Fibroblast of lung (primary cell): ENCODE measurements around the gene JOSD2. TPM values are rescaled to one million over a fixed set of nuclear protein-coding genes. Genes with fewer than 3 reads are reported as not detected.

Experiments used
- DNase-seq, 2 donors: peaks; one replicate each; pipeline versions ENCODE4 v3.0.0 to v3.0.0-alpha.2; 2010; ENCODE audit warnings: low read depth in 2 of 2
- H2AFZ ChIP-seq: 2 replicates; pipeline ENCODE4 v1.5.1; 2012; ENCODE audit warnings: low read length, control low read depth, inconsistent platforms
- H3K27ac ChIP-seq: 2 replicates; pipeline ENCODE4 v1.5.1; 2011; ENCODE audit warnings: low read length, control low read depth; ENCODE audit not compliant: insufficient read depth
- H3K27me3 ChIP-seq: 2 replicates; pipeline ENCODE4 v1.5.1; 2011; ENCODE audit warnings: mild to moderate bottlenecking, low read length; ENCODE audit not compliant: control insufficient read depth, insufficient read depth
- H3K36me3 ChIP-seq: 2 replicates; pipeline ENCODE4 v1.5.1; 2011; ENCODE audit warnings: low read length; ENCODE audit not compliant: control insufficient read depth, insufficient read depth
- H3K4me1 ChIP-seq: 2 replicates; pipeline ENCODE4 v1.5.1; 2011; ENCODE audit warnings: low read length; ENCODE audit not compliant: control insufficient read depth, insufficient read depth; ENCODE audit errors: extremely low read depth
- H3K4me2 ChIP-seq: 2 replicates; pipeline ENCODE4 v1.5.1; 2011; ENCODE audit warnings: low read length, control low read depth; ENCODE audit not compliant: insufficient read depth; ENCODE audit errors: extremely low read depth
- H3K4me3 ChIP-seq, 4 experiments: fragments of 200-600 bp in 1 of 4; sonication (generic) in 1 of 4; replicated peaks in 1 of 4; 2 replicates each; pipeline ENCODE4 v1.5.1; 2011 to 2016; ENCODE audit warnings: low read length in 4 of 4, low read depth in 3 of 4, mild to moderate bottlenecking in 3 of 4, control low read depth in 2 of 4, inconsistent platforms in 1 of 4, mixed read lengths in 1 of 4; ENCODE audit not compliant: insufficient read depth in 1 of 4; ENCODE audit errors: control extremely low read depth in 1 of 4
- H3K79me2 ChIP-seq: 2 replicates; pipeline ENCODE4 v1.5.1; 2012; ENCODE audit warnings: mild to moderate bottlenecking, low read length, inconsistent platforms; ENCODE audit not compliant: control insufficient read depth, insufficient read depth
- H3K9ac ChIP-seq: 2 replicates; pipeline ENCODE4 v1.5.1; 2011; ENCODE audit warnings: mild to moderate bottlenecking, low read length, control low read depth; ENCODE audit not compliant: insufficient read depth
- H3K9me3 ChIP-seq: 2 replicates; pipeline ENCODE4 v1.5.1; 2012; ENCODE audit warnings: low read depth, low read length; ENCODE audit not compliant: control insufficient read depth, insufficient read depth
- H4K20me1 ChIP-seq: 2 replicates; pipeline ENCODE4 v1.5.1; 2011; ENCODE audit warnings: low read length; ENCODE audit not compliant: control insufficient read depth, insufficient read depth; ENCODE audit errors: extremely low read depth
- CTCF ChIP-seq, 2 donors: IDR thresholded peaks in 1 of 2; conservative IDR thresholded peaks in 1 of 2; 1 replicate in 1 of 2; 2 replicates in 1 of 2; pipeline ENCODE4 v1.5.1; 2011 to 2012; ENCODE audit warnings: low read length in 2 of 2, control low read depth in 1 of 2, inconsistent platforms in 1 of 2, low read depth in 1 of 2, mild to moderate bottlenecking in 1 of 2
- EZH2 ChIP-seq: IDR thresholded peaks from 2 replicates; pipeline ENCODE4 v1.5.1; 2012; ENCODE audit warnings: low read length, control low read depth, mild to moderate bottlenecking; ENCODE audit errors: missing control alignments
- polyA plus RNA-seq, 2 donors: library from polyadenylated mRNA; depleted of rRNA in 1 of 2; stranded (reverse) in 1 of 2; unstranded in 1 of 2; fragments of >200 nt; gene quantifications; 2 replicates each; pipeline ENCODE4 v1.2.1, GENCODE V29; 2011 to 2012; ENCODE audit warnings: missing spikeins in 1 of 2
- total RNA-seq: library from RNA; depleted of rRNA; stranded (reverse); fragments of >200 nt; gene quantifications from 2 replicates; pipeline ENCODE4 v1.2.1, GENCODE V29; 2014

JOSD2 gene
- total and polyA plus RNA-seq, 2 donors (not counting 1 experiment from before 2014, with no cell fraction given), result 17.3 to 48.6 TPM

GRCh38 chr19:50551034-50551714, 40.2 kb upstream of the JOSD2 start:
- H3K4me2 ChIP-seq, result no peak overlapping the region
- no peak overlapping the region for H2AFZ ChIP-seq
- H3K4me3 ChIP-seq, result no peak overlapping the region
- H3K27ac ChIP-seq, result no peak overlapping the region
- no peak overlapping the region for H3K9ac ChIP-seq
- H3K79me2 ChIP-seq, result no peaks in the 10 kb centered on the region
- H3K9me3 ChIP-seq, result no peaks in the 10 kb centered on the region
- no peak for DNase-seq
- no peaks in the 10 kb centered on the region for H4K20me1 ChIP-seq
- H3K27me3 ChIP-seq, result no peaks in the 10 kb centered on the region
- H3K36me3 ChIP-seq, result no peaks in the 10 kb centered on the region
- H3K4me1 ChIP-seq, result no peaks in the 10 kb centered on the region
- TF ChIP-seq CTCF (conservative IDR thresholded peaks at IDR 0.05 in 1 of 2, IDR thresholded peaks at IDR 0.05 in 1 of 2; ENCODE audit: low read depth in 1 of 2, low read length in 2 of 2) (no peak), EZH2 (no peak)

GRCh38 chr19:50550594-50550966, 39.6 kb upstream of the JOSD2 start:
- Histone ChIP-seq H3K9me3 (no peaks in the 10 kb centered on the region), H3K36me3 (no peaks in the 10 kb centered on the region), H3K4me1 (no peaks in the 10 kb centered on the region), H3K27ac (no peak overlapping the region), H3K4me2 (no peak overlapping the region), H2AFZ (no peak overlapping the region), H3K4me3 (no peak overlapping the region), H3K79me2 (no peaks in the 10 kb centered on the region), H4K20me1 (no peaks in the 10 kb centered on the region), H3K27me3 (no peaks in the 10 kb centered on the region), H3K9ac (no peak overlapping the region)
- DNase-seq, result no peak
- TF ChIP-seq CTCF (conservative IDR thresholded peaks at IDR 0.05 in 1 of 2, IDR thresholded peaks at IDR 0.05 in 1 of 2; ENCODE audit: low read depth in 1 of 2, low read length in 2 of 2) (no peak), EZH2 (no peak)

- H3K27me3 ChIP-seq, result no peaks in the 10 kb centered on the region
- no peaks in the 10 kb centered on the region for H3K9me3 ChIP-seq
- TF ChIP-seq CTCF (conservative IDR thresholded peaks at IDR 0.05 in 1 of 2, IDR thresholded peaks at IDR 0.05 in 1 of 2; ENCODE audit: low read depth in 1 of 2, low read length in 2 of 2) (no peak), EZH2 (peak; percentile 59)
- no peaks in the 10 kb centered on the region for H3K4me1 ChIP-seq
- no peaks in the 10 kb centered on the region for H3K36me3 ChIP-seq
- no peak overlapping the region for H3K4me3 ChIP-seq
- H3K4me2 ChIP-seq, result no peak overlapping the region
- H3K27ac ChIP-seq, result no peak overlapping the region
- DNase-seq, result no peak
- no peak overlapping the region for H2AFZ ChIP-seq
- no peaks in the 10 kb centered on the region for H3K79me2 ChIP-seq
- H4K20me1 ChIP-seq, result no peaks in the 10 kb centered on the region
- no peak overlapping the region for H3K9ac ChIP-seq
Observed at GRCh38 chr19:50549927-50550593, 39.1 kb upstream of the JOSD2 start.
